HEK293 (cell line): ENCODE data around the gene DUSP16.

Source experiments
- CTCF ChIA-PET: fragments of 350-600 bp; formaldehyde crosslinking; extraction: SDS; loops from one replicate; lab custom pipeline; 2021; ENCODE audit warnings: antibody characterized with exemption; lab: Yijun Ruan, JAX
- POLR2A ChIA-PET: fragments of 300-600 bp; formaldehyde crosslinking; extraction: SDS; loops from one replicate; lab custom pipeline; 2020; ENCODE audit warnings: antibody characterized with exemption, inconsistent platforms; lab: Yijun Ruan, JAX
- H3K27ac ChIP-seq: fragments of 200-500 bp; sonication (Bioruptor generic); 2 replicates; pipeline ENCODE4 v1.5.1; 2014; ENCODE audit warnings: low read depth, low read length, control low read depth, inconsistent platforms; ENCODE audit errors: extremely low read depth
- H3K36me3 ChIP-seq, 2 experiments: fragments of 200-500 bp in 1 of 2; sonication (Bioruptor generic) in 1 of 2; 1 replicate in 1 of 2; 2 replicates in 1 of 2; pipeline ENCODE4 v1.5.1; 2014 to 2017; ENCODE audit warnings: inconsistent platforms in 2 of 2, low read length in 2 of 2; ENCODE audit not compliant: control insufficient read depth in 2 of 2, insufficient read depth in 1 of 2
- H3K4me1 ChIP-seq: fragments of 200-500 bp; sonication (Bioruptor generic); 2 replicates; pipeline ENCODE4 v1.5.1; 2014; ENCODE audit warnings: mild to moderate bottlenecking, low read length, inconsistent platforms; ENCODE audit not compliant: control insufficient read depth, insufficient read depth
- H3K4me3 ChIP-seq: 2 replicates; pipeline ENCODE4 v1.5.1; 2011; ENCODE audit warnings: low read depth, mild to moderate bottlenecking, control low read depth, low read length, moderate library complexity
- H3K9me3 ChIP-seq: fragments of 200-500 bp; sonication (Bioruptor generic); 2 replicates; pipeline ENCODE4 v1.5.1; 2014; ENCODE audit warnings: low read depth, low read length, inconsistent platforms; ENCODE audit not compliant: control insufficient read depth, insufficient read depth
- ATF2 ChIP-seq: fragments of 450-650 bp; formaldehyde crosslinking; IDR thresholded peaks from 2 replicates; pipeline ENCODE4 v1.5.1; 2016; ENCODE audit warnings: missing biosample characterization, missing genetic modification characterization, low read depth
- HOXA7 ChIP-seq: sonication (generic); formaldehyde crosslinking; IDR thresholded peaks from 2 replicates; pipeline ENCODE4 v1.8.1; 2022; ENCODE audit warnings: missing genetic modification reagents, borderline replicate concordance
- KLF8 ChIP-seq: fragments of 450-650 bp; formaldehyde crosslinking; IDR thresholded peaks from 2 replicates; pipeline ENCODE4 v1.5.1; 2016; ENCODE audit warnings: missing biosample characterization, missing genetic modification characterization
- PRDM1 ChIP-seq: fragments of 450-650 bp; formaldehyde crosslinking; IDR thresholded peaks from 2 replicates; pipeline ENCODE4; 2016; ENCODE audit warnings: missing biosample characterization, missing genetic modification characterization
- YY1 ChIP-seq: fragments of 450-650 bp; formaldehyde crosslinking; IDR thresholded peaks from 2 replicates; pipeline ENCODE4 v1.5.1; 2018; ENCODE audit warnings: missing biosample characterization, missing genetic modification characterization
- ZBTB17 ChIP-seq: fragments of 450-650 bp; formaldehyde crosslinking; IDR thresholded peaks from 2 replicates; pipeline ENCODE4 v1.5.1; 2016; ENCODE audit warnings: missing biosample characterization, missing genetic modification characterization
- ZBTB20 ChIP-seq: fragments of 450-650 bp; formaldehyde crosslinking; IDR thresholded peaks from 2 replicates; pipeline ENCODE4 v1.5.1; 2016; ENCODE audit warnings: missing biosample characterization, missing genetic modification characterization
- ZBTB21 ChIP-seq: fragments of 450-650 bp; formaldehyde crosslinking; IDR thresholded peaks from 2 replicates; pipeline ENCODE4 v1.5.1; 2017; ENCODE audit warnings: missing biosample characterization, missing genetic modification characterization
- ZFP3 ChIP-seq: fragments of 450-650 bp; formaldehyde crosslinking; IDR thresholded peaks from 2 replicates; pipeline ENCODE4 v1.5.1; 2016; ENCODE audit warnings: low read depth, missing biosample characterization, missing genetic modification characterization
- ZNF2 ChIP-seq: fragments of 450-650 bp; formaldehyde crosslinking; IDR thresholded peaks from 2 replicates; pipeline ENCODE4 v1.5.1; 2016; ENCODE audit warnings: missing biosample characterization, missing genetic modification characterization
- ZNF211 ChIP-seq: fragments of 450-650 bp; formaldehyde crosslinking; IDR thresholded peaks from 2 replicates; pipeline ENCODE4 v1.5.1; 2016; ENCODE audit warnings: low read depth, missing biosample characterization, missing genetic modification characterization
- ZNF366 ChIP-seq: fragments of 450-650 bp; formaldehyde crosslinking; conservative IDR thresholded peaks from 2 replicates; pipeline ENCODE4 v1.5.1; 2016; ENCODE audit warnings: missing biosample characterization, missing genetic modification characterization
- ZNF394 ChIP-seq: fragments of 450-650 bp; formaldehyde crosslinking; IDR thresholded peaks from 2 replicates; pipeline ENCODE4 v1.5.1; 2016; ENCODE audit warnings: missing biosample characterization, missing genetic modification characterization, mild to moderate bottlenecking, moderate library complexity, borderline replicate concordance
- ZNF501 ChIP-seq: fragments of 450-650 bp; formaldehyde crosslinking; IDR thresholded peaks from 2 replicates; pipeline ENCODE4 v1.5.1; 2016; ENCODE audit warnings: missing biosample characterization, missing genetic modification characterization
- ZNF521 ChIP-seq: fragments of 450-650 bp; formaldehyde crosslinking; IDR thresholded peaks from 2 replicates; pipeline ENCODE4 v1.5.1; 2017; ENCODE audit warnings: missing biosample characterization, mild to moderate bottlenecking, missing genetic modification characterization
- ZNF548 ChIP-seq: fragments of 450-650 bp; formaldehyde crosslinking; IDR thresholded peaks from 2 replicates; pipeline ENCODE4 v1.5.1; 2016; ENCODE audit warnings: missing biosample characterization, missing genetic modification characterization
- ZNF561 ChIP-seq: fragments of 450-650 bp; IDR thresholded peaks from 2 replicates; pipeline ENCODE4 v1.5.1; 2018; ENCODE audit warnings: missing biosample characterization, missing genetic modification characterization, borderline replicate concordance
- ZNF600 ChIP-seq: fragments of 450-650 bp; formaldehyde crosslinking; IDR thresholded peaks from 2 replicates; pipeline ENCODE4 v1.5.1; 2016; ENCODE audit warnings: missing biosample characterization, missing genetic modification characterization
- ZNF623 ChIP-seq: fragments of 450-650 bp; formaldehyde crosslinking; IDR thresholded peaks from 2 replicates; pipeline ENCODE4 v1.5.1; 2016; ENCODE audit warnings: missing biosample characterization, missing genetic modification characterization
- ZNF629 ChIP-seq: fragments of 450-650 bp; formaldehyde crosslinking; IDR thresholded peaks from 2 replicates; pipeline ENCODE4 v1.5.1; 2017; ENCODE audit warnings: missing biosample characterization, missing genetic modification characterization
- ZNF639 ChIP-seq: fragments of 450-650 bp; formaldehyde crosslinking; IDR thresholded peaks from 2 replicates; pipeline ENCODE4 v1.5.1; 2016; ENCODE audit warnings: missing biosample characterization, missing genetic modification characterization
- ZNF670 ChIP-seq: fragments of 450-650 bp; formaldehyde crosslinking; IDR thresholded peaks from 2 replicates; pipeline ENCODE4 v1.5.1; 2016; ENCODE audit warnings: missing biosample characterization, missing genetic modification characterization, low read depth
- ZNF837 ChIP-seq: fragments of 450-650 bp; formaldehyde crosslinking; IDR thresholded peaks from 2 replicates; pipeline ENCODE4 v1.5.1; 2016; ENCODE audit warnings: missing biosample characterization, missing genetic modification characterization

Gene DUSP16

GRCh38 chr12:12521888-12522287, 40.8 kb downstream of the DUSP16 start:
- ChIA-PET POLR2A (interaction anchor here (0.9 kb wide), 1 partner anchor 11 kb away, joined by 4 read pairs; no protein-coding TSS in a partner anchor), CTCF (interaction anchor here (0.7 to 1.4 kb wide), 2 partner anchors 11 to 13 kb away, joined by 3 to 6 read pairs; no protein-coding TSS in a partner anchor)
- H3K4me1 ChIP-seq = 0 out of 2 replicates have a peak, but pooled peaks cover 6% of the 10 kb centered on the region
- no peak overlapping the region for H3K27ac ChIP-seq
- H3K4me3 ChIP-seq = no peak overlapping the region
- TF ChIP-seq ZNF521 (tag by site-specific recombination) (no peak), ZNF623 (no peak), ZBTB17 (tag by site-specific recombination) (no peak), ZNF837 (tag by site-specific recombination) (no peak), YY1 (no peak), ZFP3 (tag by site-specific recombination) (no peak)
- H3K9me3 ChIP-seq = no peaks in the 10 kb centered on the region
- peaks cover 6 to 27% of the 10 kb centered on the region in 2 experiments; a peak in 2 of 3 replicates for H3K36me3 ChIP-seq

GRCh38 chr12:12521044-12521485, 41.6 kb downstream of the DUSP16 start:
- Histone ChIP-seq H3K36me3 (peaks cover 6 to 29% of the 10 kb centered on the region in 2 experiments; a peak in 2 of 3 replicates), H3K4me1 (0 out of 2 replicates have a peak, but pooled peaks cover 6% of the 10 kb centered on the region), H3K9me3 (no peaks in the 10 kb centered on the region), H3K4me3 (no peak overlapping the region), H3K27ac (no peak overlapping the region)
- TF ChIP-seq ZNF670 (tag by site-specific recombination) (no peak), ZNF561 (tag by site-specific recombination) (no peak), ZBTB20 (tag by site-specific recombination) (no peak), HOXA7 (CRISPR knock-in tag) (no peak), ZNF600 (tag by site-specific recombination) (peak; percentile 80), ZNF366 (0 out of 2 replicates have a peak, but pooled peaks have one; percentile 26), KLF8 (tag by site-specific recombination) (no peak), ZNF501 (no peak), ZNF639 (tag by site-specific recombination) (no peak), ZNF211 (tag by site-specific recombination) (no peak), ZNF629 (peak; percentile 72), PRDM1 (peak; percentile 54; the same call in 1 of the 2 replicates), ZNF548 (tag by site-specific recombination) (no peak), ZNF394 (peak; percentile 15; the same call in 1 of the 2 replicates), ZNF2 (tag by site-specific recombination) (no peak), ATF2 (peak; percentile 80), ZBTB21 (tag by site-specific recombination) (peak; percentile 59; the same call in 1 of the 2 replicates)
- ChIA-PET POLR2A (interaction anchor here (0.9 kb wide), 1 partner anchor 11 kb away, joined by 4 read pairs; no protein-coding TSS in a partner anchor), CTCF (no interaction called here)
